T47D (cell line): Measurements from ENCODE around the gene ACSS1.

ENCODE experiments used
- DNase-seq, 2 experiments: peaks; one replicate each; pipeline versions ENCODE4 v3.0.0 to v3.0.0-alpha.2; 2011 to 2012; ENCODE audit warnings: low read depth in 1 of 2, low spot score in 1 of 2
- JUND ChIP-seq: IDR thresholded peaks from 2 replicates; pipeline ENCODE4 v1.6.1; 2012; ENCODE audit warnings: low read depth
- in situ Hi-C: cut with HindIII; loops from 2 replicates; pipeline ENCODE4 v1.10.0; 2016; ENCODE audit warnings: low sequenced_read_pairs, low pct_unique_long_range_greater_than_20kb

Gene ACSS1

DNA sequence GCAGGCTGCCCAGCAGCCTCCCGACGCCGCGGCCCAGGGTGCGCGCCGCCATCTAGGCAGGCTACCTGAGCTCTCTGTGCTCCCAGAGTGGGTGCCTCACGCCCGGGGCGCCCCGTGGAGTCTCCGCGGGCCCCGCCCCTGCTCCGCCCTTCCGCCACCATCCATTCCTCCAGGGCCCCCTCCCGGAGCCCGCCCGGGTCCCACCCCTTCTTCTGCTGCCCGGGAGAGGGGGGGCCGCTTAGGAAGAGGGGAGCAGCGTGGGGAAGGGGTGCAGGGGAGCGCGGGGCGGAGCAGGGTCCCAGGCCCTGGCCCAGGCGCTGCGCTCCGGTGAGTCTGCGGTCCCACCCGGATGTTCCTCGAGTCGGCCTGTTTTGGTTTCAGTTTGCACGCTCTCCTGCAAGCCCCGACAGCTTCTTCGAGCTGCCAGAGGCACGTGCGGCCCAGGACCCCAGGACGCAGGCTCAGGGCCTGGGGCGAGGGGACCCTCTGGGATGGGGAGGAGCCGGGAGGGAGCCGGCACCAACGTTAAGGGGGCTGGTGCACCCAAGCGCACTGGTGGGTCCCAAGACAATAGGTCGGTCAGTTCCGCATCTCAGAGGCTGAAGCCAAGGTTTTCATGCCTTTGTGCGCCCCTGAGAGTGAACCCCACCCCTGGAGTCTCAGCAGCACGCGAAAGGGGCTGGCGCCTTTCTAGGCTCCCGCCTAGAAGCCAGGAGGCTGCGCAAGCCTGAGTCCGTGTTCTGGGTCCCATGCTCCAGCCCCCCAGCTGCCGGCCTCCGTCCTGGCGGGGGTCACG lies at the start of gene ACSS1:
ACSS1 (minus strand) TSS at position 89 of the 796 bp plus-strand sequence; CDS start at position 52, 37 bp downstream.
- in situ Hi-C loops = no loop called here
- peak; percentile 72 to 81 for DNase-seq

DNA sequence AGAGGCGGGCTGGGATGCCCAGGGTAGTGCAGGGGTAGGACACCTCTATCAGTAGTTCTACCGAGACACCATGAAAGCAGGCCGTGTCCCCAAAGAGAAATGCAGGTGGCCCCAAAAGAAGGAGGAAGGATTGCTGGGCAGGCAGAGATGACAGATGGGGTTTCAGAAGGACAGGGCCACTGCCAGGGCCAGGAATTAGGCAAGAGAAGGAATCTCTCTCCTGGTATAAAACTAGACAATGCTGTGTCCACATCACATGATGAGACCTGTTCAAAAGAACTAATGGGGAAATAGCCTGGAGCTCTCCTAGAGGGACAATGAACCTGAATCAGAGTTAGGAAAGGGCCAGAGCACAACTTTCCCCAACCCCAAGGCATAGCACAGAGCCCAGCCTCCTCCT lies 45.6 kb upstream of the ACSS1 start:
- in situ Hi-C loops = no loop called here
- TF ChIP-seq JUND = no peak
- no peak for DNase-seq

More for the DNA sequence above, at the start of gene ACSS1:
- TF ChIP-seq JUND = no peak

DNA sequence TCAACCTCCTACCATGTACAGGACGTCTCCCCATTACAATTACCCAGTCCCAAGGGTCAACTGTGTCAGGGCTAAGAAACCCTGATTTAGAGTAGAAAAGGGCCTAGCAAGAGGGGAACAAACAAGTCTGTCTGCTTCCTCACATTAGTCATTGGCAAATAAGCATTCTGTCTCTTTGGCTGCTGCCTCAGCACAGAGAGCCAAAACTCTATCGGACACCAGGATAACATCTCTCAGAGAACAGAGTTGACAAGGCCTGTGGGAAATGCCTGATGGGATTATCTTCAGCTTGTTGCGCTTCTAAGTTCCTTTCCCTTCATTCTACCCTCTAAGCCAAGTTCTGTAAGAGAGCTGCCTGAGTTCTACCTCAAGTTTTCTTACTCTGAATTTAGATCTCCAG lies 43.0 kb upstream of the ACSS1 start:
- in situ Hi-C loops = no loop called here
- peak in 1 of 2 experiments; percentile 33 for DNase-seq
- TF ChIP-seq JUND = no peak

DNA sequence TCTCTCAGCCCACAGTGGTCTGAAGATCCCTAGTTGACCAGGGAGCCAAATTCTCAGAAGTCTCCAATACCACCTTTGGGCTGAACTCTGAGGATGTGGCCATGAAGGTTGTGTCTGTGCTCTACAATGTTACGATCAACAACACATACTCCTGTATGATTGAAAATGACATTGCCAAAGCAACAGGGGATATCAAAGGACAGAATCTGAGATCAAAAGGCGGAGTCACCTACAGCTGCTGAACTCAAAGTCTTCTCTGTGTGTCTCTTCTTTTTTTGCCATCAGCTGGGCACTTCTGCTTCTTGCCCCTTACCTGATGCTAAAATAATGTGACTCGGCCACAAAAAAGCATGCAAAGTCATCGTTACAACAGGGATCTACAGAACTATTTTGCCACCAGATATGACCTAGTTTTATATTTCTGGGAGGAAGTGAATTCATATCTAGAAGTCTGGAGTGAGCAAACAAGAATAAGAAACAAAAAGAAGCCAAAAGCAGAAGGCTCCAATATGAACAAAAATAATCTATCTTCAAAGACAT lies 41.7 kb upstream of the ACSS1 start:
- in situ Hi-C loops = no loop called here

DNA sequence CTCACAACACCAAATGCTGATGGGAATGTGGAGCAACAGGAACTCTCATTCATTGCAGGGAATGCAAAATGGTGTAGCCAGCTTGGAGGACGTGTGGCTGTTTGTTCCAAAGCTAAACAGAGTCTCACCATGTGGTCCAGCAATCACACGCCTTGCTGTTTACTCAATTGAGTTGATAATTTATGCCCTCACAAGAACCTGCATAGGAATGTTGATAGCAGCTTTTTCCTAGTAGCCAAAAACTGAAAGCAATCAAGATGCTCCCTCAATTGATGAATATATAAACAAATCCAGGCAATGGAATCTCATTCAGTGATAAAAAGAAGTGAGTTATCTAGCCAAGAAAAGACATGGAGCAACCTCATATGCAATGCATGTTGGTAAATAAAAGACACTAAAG lies 39.6 kb upstream of the ACSS1 start:
- TF ChIP-seq JUND = no peak
- DNase-seq = no peak
- in situ Hi-C loops = no loop called here

More for the DNA sequence above, 41.7 kb upstream of the ACSS1 start:
- TF ChIP-seq JUND = no peak
- no peak for DNase-seq

DNA sequence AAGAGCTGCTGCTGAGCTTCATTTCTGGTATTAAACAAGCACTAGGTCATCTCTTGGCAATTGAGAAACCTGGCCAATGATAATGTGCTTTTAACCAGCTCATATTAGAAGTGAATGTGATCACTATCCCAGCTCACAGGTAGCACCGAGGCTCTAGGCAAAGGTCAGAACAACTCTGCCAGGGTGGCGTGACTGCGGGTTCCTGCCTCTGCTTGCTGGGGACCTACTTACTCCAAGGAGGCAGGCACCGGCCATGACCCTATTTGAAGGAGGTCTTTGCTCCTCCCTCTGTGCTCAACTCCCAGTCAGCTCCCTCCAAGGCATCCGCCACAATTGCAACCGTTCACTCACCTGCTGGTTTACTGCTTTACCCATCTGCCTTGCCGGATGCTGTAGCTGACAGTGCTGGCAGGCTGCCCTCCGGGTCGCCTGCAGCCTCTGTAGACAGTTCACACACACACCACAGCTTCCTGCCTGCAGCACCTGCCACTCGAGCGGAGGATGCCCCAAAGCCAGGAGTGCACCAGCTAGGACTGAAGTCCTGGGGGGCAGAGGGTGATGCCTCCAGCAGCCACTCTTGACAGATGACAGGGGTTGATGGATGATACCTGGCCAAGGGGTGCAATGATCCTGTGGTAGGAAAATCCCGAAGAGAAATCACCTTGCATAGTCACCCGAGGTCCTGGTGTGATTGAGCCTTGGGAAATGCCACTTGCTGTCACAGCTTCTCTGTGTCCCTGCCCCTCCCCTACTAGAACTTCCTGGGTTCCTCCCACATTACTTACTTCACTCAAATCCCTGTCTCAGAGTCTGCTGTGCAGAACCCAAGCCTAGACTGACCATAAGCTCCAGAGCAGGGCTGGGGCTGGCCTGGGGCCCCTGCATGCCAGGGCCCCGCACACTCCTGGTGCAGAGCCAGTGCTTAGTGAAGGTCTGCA lies 32.8 kb upstream of the ACSS1 start:
- in situ Hi-C loops = no loop called here
- TF ChIP-seq JUND = no peak
- DNase-seq = no peak

DNA sequence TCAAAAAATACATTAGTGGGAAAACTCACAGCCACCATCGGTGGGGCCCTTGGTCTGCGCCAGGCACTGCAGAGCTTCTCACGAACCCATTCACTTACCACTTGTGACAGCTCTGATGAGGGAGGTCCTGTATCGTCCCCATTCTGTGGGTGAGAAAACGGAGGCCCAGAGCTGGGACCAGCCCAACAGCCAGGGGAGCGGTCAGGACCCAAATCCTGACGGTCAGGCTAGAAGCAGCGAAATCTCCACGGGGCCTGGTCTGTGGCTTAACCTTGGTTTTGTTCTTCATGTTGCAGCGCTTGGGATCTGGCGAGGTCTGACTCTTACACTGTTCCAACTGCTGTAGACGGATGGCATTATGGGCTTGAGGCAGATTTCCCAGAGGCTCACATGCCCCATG lies 31.7 kb upstream of the ACSS1 start:
- DNase-seq = no peak
- in situ Hi-C loops = no loop called here
- no peak for TF ChIP-seq JUND

DNA sequence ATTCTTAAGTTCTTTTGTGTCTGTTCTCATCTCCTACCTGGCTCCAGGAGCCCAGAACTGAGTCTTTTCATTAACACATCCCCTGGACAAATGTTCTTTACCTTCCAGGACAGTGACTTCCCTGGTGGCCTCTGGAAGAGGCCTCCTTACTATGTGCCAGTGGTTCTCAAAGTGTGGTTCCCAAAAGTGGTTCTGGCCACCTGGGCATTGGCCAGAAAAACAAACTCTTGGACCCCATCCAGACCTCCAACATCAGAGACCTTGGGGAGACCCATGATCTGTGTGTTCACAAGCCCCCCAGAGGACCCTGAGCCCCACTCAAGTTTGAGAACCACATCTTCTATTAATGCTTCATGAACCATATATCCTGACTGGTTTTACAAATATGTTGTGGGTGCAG lies 31.2 kb upstream of the ACSS1 start:
- no peak for DNase-seq
- in situ Hi-C loops = no loop called here
- no peak for TF ChIP-seq JUND

DNA sequence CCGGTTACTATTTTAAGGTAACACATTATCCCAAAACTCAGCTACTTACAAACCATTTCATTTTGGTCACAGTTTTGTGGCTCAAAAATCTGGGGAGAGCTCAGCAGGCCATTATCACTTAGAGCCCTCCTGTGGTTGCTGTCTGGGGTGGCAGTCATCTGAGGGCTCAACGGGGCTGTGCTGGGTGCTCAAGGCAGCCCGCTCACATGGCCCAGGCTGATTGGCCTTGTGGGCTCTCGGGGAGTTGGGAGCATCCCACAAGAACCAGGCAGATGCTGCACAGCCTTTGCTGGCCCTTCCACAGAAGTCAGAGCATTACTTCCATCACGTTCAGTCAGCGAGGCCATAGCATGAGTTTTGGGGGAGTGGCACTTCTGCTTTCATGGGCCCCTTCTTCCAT lies 30.3 kb upstream of the ACSS1 start:
- TF ChIP-seq JUND = no peak
- DNase-seq = no peak
- in situ Hi-C loops = no loop called here

DNA sequence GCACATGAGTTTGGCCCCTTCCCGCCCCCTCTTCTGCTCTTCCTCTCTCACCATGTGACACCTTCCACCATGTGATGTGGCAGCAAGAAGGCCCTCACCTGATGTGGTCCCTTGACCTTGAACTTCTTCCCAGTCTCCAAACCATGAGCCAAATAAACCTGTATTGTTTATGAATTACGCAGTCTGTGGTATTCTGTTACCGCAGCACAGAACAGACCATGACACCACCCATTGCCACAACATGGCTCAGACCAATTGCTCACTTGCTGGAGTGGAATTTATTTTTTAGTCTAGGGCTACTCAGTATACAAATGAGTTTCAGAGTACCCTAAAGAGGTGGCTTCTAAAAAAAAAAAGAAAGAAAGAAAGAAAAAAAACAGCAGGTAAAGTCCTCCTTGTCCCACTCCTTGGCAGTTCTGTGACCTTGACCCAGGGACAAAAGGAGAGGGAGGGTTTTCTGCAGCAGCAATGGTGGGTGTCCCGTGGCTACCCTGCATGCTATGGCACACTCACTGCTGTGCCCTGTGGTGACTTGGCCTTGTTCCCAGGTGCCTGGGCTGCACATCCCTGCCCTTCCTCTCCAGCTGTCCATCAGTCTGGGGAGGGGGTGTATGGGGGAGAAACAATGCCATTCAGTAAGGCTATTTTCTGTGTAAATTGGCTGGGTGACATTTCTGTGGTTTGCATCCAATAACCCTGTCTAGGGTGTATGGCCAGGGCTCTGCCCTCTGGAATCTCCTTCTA lies 29.4 kb upstream of the ACSS1 start:
- no peak for TF ChIP-seq JUND
- DNase-seq = no peak
- in situ Hi-C loops = no loop called here

DNA sequence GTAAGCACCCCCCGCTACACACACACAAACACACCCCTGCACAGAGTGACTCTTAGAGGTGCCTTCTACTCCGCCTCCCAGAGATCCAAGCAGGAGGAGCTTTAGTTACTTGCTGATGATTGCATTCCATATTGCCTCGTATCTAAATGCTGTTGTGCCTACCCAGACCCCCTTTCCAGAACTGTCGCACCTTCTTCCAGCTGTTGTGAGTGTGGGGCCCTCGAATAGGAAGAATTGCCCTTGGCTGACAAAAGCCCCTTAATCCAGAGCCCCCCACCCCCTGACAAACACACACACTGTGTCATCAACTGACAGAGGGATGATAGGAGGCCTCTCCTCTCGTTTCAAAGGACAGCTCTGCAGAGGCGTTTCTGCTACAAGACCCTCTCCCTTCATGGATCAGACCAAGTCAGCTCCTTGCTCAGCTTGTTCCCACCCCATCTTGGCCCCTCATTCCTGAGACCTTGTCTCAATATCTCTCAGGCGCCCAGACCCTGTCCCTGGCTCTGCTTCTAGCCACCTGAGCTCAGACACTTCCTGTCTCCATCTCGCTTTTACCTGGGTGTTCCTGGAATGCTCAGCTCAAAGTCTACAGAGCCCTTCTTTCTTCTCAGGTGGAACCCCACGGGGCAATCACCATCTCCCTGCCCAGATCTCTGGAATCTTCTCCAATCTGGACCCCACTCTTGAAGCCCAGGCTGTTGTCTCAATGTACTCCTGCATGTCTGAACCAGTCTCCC lies 28.0 kb upstream of the ACSS1 start:
- in situ Hi-C loops = no loop called here
- DNase-seq = no peak
- no peak for TF ChIP-seq JUND
